GM12892 (cell line): ENCODE measurements around the gene GLIS1.

ENCODE experiments used
- POLR2A ChIP-seq: IDR thresholded peaks from 2 replicates; pipeline ENCODE4 v1.6.1; 2011; ENCODE audit warnings: low read depth, low read length, control low read depth
- POLR2AphosphoS5 ChIP-seq: IDR thresholded peaks from 2 replicates; pipeline ENCODE4 v1.6.1; 2011; ENCODE audit warnings: low read depth, low read length, control low read depth
- TAF1 ChIP-seq: IDR thresholded peaks from 2 replicates; pipeline ENCODE4 v1.6.1; 2011; ENCODE audit warnings: low read depth, mild to moderate bottlenecking, control low read depth, low read length, borderline replicate concordance

DNA sequence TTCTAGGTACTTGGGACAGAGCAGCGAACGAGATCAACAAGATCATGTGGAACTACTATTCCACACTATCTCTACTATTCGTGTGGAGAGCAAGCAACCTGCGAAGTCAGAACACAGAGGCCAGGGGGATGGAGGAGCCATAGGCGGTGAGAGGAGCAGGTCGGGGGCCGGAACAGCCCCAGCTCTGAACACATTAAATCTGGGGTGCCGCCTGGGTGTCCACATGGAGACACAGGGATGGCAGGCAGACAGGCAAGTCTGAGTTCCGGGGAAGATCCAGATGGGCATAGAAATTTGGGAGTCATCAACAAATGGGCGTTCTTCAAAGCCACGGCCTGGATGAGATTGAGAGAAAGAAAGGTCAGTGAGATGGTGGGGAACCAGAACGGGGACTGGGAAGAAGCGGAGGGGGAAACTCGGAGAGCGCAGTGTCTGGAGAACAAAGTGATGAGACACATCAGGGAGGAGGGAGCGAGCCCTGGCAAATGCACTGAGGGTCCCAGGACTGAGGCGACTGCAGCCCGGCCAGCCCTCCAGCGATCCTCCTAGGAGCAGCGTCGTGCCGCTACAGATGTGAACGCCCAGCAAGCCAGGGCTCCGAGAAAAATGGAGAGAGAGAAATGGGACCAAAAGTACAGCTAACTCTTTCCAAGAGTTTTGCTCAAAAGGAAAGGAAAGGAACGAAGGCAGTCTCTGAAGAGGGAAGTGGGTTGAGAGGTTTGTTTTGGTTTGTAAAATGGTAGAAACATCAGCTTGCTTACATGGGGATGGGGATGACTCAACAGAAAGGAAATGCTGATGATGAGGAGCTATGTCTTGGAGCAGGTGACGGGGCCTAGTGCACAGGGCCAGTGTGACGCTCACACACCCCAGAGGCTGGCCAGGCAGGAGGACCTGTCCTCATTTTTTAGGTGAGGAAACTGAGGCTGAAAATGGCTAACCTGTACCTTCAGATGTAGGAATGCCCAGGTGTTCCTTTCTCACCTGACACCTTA lies 84.5 kb downstream of the GLIS1 start:
- TF ChIP-seq POLR2A = no peak
- TF ChIP-seq POLR2AphosphoS5 = no peak
- TF ChIP-seq TAF1 = no peak
